HepG2 (cell line): ENCODE measurements around the gene PCNX4. TPM values are rescaled to one million over a fixed set of nuclear protein-coding genes. Genes with fewer than 3 reads are reported as not detected.

ENCODE experiments used
- ATAD3A ChIP-seq: sonication (generic); formaldehyde crosslinking; IDR thresholded peaks from 2 replicates; pipeline ENCODE4 v1.4.0; 2020; ENCODE audit warnings: missing genetic modification reagents
- CHD2 ChIP-seq: IDR thresholded peaks from 2 replicates; pipeline ENCODE4 v1.6.1; 2011; ENCODE audit warnings: low read depth, low read length, improper control_type of control experiment
- LRRFIP1 ChIP-seq: sonication (generic); formaldehyde crosslinking; conservative IDR thresholded peaks from 2 replicates; pipeline ENCODE4 v1.4.0; 2020; ENCODE audit warnings: missing genetic modification reagents
- MTF2 ChIP-seq: sonication (generic); formaldehyde crosslinking; IDR thresholded peaks from 2 replicates; pipeline ENCODE4 v1.5.0; 2020; ENCODE audit warnings: missing genetic modification reagents, borderline replicate concordance
- POLR2G ChIP-seq: fragments of 200-400 bp; formaldehyde crosslinking; IDR thresholded peaks from 2 replicates; pipeline ENCODE4 v1.6.1; 2018; ENCODE audit warnings: mild to moderate bottlenecking, low read depth, low read length, moderate library complexity
- REXO4 ChIP-seq: sonication (generic); formaldehyde crosslinking; IDR thresholded peaks from 2 replicates; pipeline ENCODE4 v1.8.0; 2022; ENCODE audit warnings: missing genetic modification reagents, mild to moderate bottlenecking, borderline replicate concordance
- SIX1 ChIP-seq: sonication (generic); formaldehyde crosslinking; IDR thresholded peaks from 2 replicates; pipeline ENCODE4 v1.4.0; 2020; ENCODE audit warnings: missing genetic modification reagents, borderline replicate concordance
- SMAD9 ChIP-seq: sonication (generic); formaldehyde crosslinking; IDR thresholded peaks from 2 replicates; pipeline ENCODE4 v1.5.1; 2020; ENCODE audit warnings: mild to moderate bottlenecking, missing genetic modification reagents
- TARDBP ChIP-seq: sonication (generic); formaldehyde crosslinking; IDR thresholded peaks from 2 replicates; pipeline ENCODE4 v1.8.0; 2022; ENCODE audit warnings: mild to moderate bottlenecking, missing genetic modification reagents
- WIZ ChIP-seq: sonication (generic); formaldehyde crosslinking; IDR thresholded peaks from 2 replicates; pipeline ENCODE4 v1.5.1; 2020; ENCODE audit warnings: mild to moderate bottlenecking, missing genetic modification reagents
- ZNF24 ChIP-seq: fragments of 450-650 bp; IDR thresholded peaks from 2 replicates; pipeline ENCODE4 v1.6.1; 2017; ENCODE audit warnings: antibody characterized with exemption, mild to moderate bottlenecking
- ZNF33B ChIP-seq: sonication (generic); formaldehyde crosslinking; IDR thresholded peaks from 2 replicates; pipeline ENCODE4 v1.5.1; 2020; ENCODE audit warnings: mild to moderate bottlenecking, missing genetic modification reagents
- ZNF431 ChIP-seq: sonication (generic); formaldehyde crosslinking; IDR thresholded peaks from 2 replicates; pipeline ENCODE4 v1.9.0; 2022; ENCODE audit warnings: missing genetic modification reagents, low read depth, mild to moderate bottlenecking, borderline replicate concordance
- ZNF512 ChIP-seq: sonication (generic); formaldehyde crosslinking; IDR thresholded peaks from 2 replicates; pipeline ENCODE4 v1.4.0; 2020; ENCODE audit warnings: mild to moderate bottlenecking, missing genetic modification reagents
- ZNF646 ChIP-seq: sonication (generic); formaldehyde crosslinking; IDR thresholded peaks from 2 replicates; pipeline ENCODE4 v1.9.0; 2021; ENCODE audit warnings: mild to moderate bottlenecking, missing genetic modification reagents
- ZNF768 ChIP-seq: sonication (generic); formaldehyde crosslinking; IDR thresholded peaks from 2 replicates; pipeline ENCODE4 v1.4.0; 2020; ENCODE audit warnings: missing genetic modification reagents
- ZSCAN22 ChIP-seq: sonication (generic); formaldehyde crosslinking; IDR thresholded peaks from 2 replicates; pipeline ENCODE4 v1.4.0; 2020; ENCODE audit warnings: mild to moderate bottlenecking, missing genetic modification reagents
- polyA plus RNA-seq, 8 experiments: library from polyadenylated mRNA; depleted of rRNA in 3 of 8; stranded (reverse) in 7 of 8; unstranded in 1 of 8; fragments of >200 nt; fragmentation: Illumina TruSeq in 4 of 8; extraction: Trizol in 4 of 8; gene quantifications; 2 replicates each; pipeline versions ENCODE4 v1.2.1 to v1.2.3, GENCODE V29; 2011 to 2016; ENCODE audit warnings: low read depth in 4 of 8, missing spikeins in 1 of 8, mixed read lengths in 1 of 8; ENCODE audit not compliant: insufficient read depth in 1 of 8
- total RNA-seq, 5 experiments: library from RNA; depleted of rRNA; stranded (reverse); fragments of >200 nt; fragmentation: Illumina TruSeq; extraction: Trizol; gene quantifications; 2 replicates each; pipeline ENCODE4 v1.2.3, GENCODE V29; 2016; ENCODE audit warnings: low read depth in 1 of 5

The PCNX4 gene
- total and polyA plus RNA-seq, 2 of the 13 experiments (the other 11 are each of a cell fraction or from before 2014, with no cell fraction given): 28.6 to 43.0 TPM

GRCh38 chr14:60091550-60092525, at the start of gene PCNX4 (continued):
- TF ChIP-seq ZNF512 (CRISPR knock-in tag) (no peak), ZNF33B (CRISPR knock-in tag) (peak; percentile 93), ZNF24 (no peak), CHD2 (0 out of 2 replicates have a peak, but pooled peaks have one; percentile 29), ZNF768 (peak; percentile 78), REXO4 (CRISPR knock-in tag) (peak; percentile 42; the same call in 1 of the 2 replicates), LRRFIP1 (peak; percentile 68; the same call in 1 of the 2 replicates), SMAD9 (CRISPR knock-in tag) (peak; percentile 92), ZSCAN22 (0 out of 2 replicates have a peak, but pooled peaks have one; percentile 67), SIX1 (CRISPR knock-in tag) (no peak), ZNF431 (CRISPR knock-in tag) (peak; percentile 57), WIZ (CRISPR knock-in tag) (no peak; the same call in none of the 2 replicates), POLR2G (peak; percentile 94), ATAD3A (CRISPR knock-in tag) (no peak), ZNF646 (CRISPR knock-in tag) (0 out of 2 replicates have a peak, but pooled peaks have one; percentile 37), TARDBP (peak; percentile 68), MTF2 (CRISPR knock-in tag) (no peak)
